Panc1 (cell line): Measurements from ENCODE around the gene SYPL2. TPM values are rescaled to one million over a fixed set of nuclear protein-coding genes. Genes with fewer than 3 reads are reported as not detected.

ENCODE experiments used
- ATAC-seq: fragments of 200-7000 bp; cut with Tn5 transposase; 2 replicates; pipeline ENCODE4 v1.9.1; 2020; ENCODE audit warnings: mild to moderate bottlenecking, moderate library complexity
- BruUV-seq: library from RNA; stranded (reverse); fragments of 400-500 nt; replicated peaks from 2 replicates; lab custom pipeline; 2021; lab: Mats Ljungman, UMichigan
- CTCF ChIA-PET: fragments of 300-600 bp; sonication (Branson Sonifier 250); formaldehyde crosslinking; loops from one replicate; lab custom pipeline; 2022; ENCODE audit warnings: antibody characterized with exemption; lab: Charles Lee
- POLR2A ChIA-PET: fragments of 300-600 bp; sonication (Branson Sonifier 250); formaldehyde crosslinking; loops from one replicate; lab custom pipeline; 2022; ENCODE audit warnings: antibody characterized with exemption; lab: Charles Lee
- DNase-seq: peaks from one replicate; pipeline ENCODE4 v3.0.0-alpha.2; 2010; ENCODE audit warnings: low read depth, low spot score
- H3K27ac ChIP-seq: 2 replicates; pipeline ENCODE4 v1.5.1; 2011; ENCODE audit warnings: mild to moderate bottlenecking, low read length, inconsistent platforms
- H3K27me3 ChIP-seq: fragments of 200-500 bp; sonication (Bioruptor generic); 2 replicates; pipeline ENCODE4 v1.6.0; 2014; ENCODE audit warnings: low read length, inconsistent platforms; ENCODE audit not compliant: control insufficient read depth, insufficient read depth
- H3K36me3 ChIP-seq: fragments of 200-500 bp; sonication (Bioruptor generic); 2 replicates; pipeline ENCODE4 v1.5.1; 2014; ENCODE audit warnings: inconsistent platforms, mild to moderate bottlenecking, low read length, moderate library complexity; ENCODE audit not compliant: control insufficient read depth, insufficient read depth
- H3K4me1 ChIP-seq: 2 replicates; pipeline ENCODE4 v1.5.1; 2011; ENCODE audit warnings: inconsistent platforms, mild to moderate bottlenecking, low read length, moderate library complexity; ENCODE audit not compliant: control insufficient read depth, insufficient read depth
- H3K4me3 ChIP-seq, 2 experiments: 2 replicates each; pipeline ENCODE4 v1.5.1; 2011 to 2012; ENCODE audit warnings: low read depth in 2 of 2, low read length in 2 of 2, mild to moderate bottlenecking in 2 of 2, inconsistent platforms in 1 of 2, moderate library complexity in 1 of 2
- H3K9me3 ChIP-seq: fragments of 200-500 bp; sonication (Bioruptor generic); 2 replicates; pipeline ENCODE4 v1.5.1; 2014; ENCODE audit warnings: low read depth, mild to moderate bottlenecking, inconsistent platforms, low read length, moderate library complexity; ENCODE audit not compliant: control insufficient read depth, insufficient read depth
- CTCF ChIP-seq: fragments of 450-650 bp; IDR thresholded peaks from 2 replicates; pipeline ENCODE4 v1.5.1; 2017; ENCODE audit warnings: mild to moderate bottlenecking
- POLR2AphosphoS5 ChIP-seq: IDR thresholded peaks from 2 replicates; pipeline ENCODE4 v1.6.1; 2012; ENCODE audit warnings: mild to moderate bottlenecking, low read depth, low read length, moderate library complexity
- REST ChIP-seq, 2 experiments: IDR thresholded peaks; 2 replicates each; pipeline ENCODE4 v1.6.1; 2011 to 2012; ENCODE audit warnings: low read depth in 2 of 2, control low read depth in 1 of 2, low read length in 1 of 2, mild to moderate bottlenecking in 1 of 2, moderate library complexity in 1 of 2; ENCODE audit not compliant: insufficient read depth in 1 of 2
- SIN3A ChIP-seq: IDR thresholded peaks from 2 replicates; pipeline ENCODE4 v1.6.1; 2012; ENCODE audit warnings: low read depth, mild to moderate bottlenecking, low read length, moderate library complexity, borderline replicate concordance; ENCODE audit not compliant: insufficient read depth
- TCF7L2 ChIP-seq: IDR thresholded peaks from 2 replicates; pipeline ENCODE4 v1.6.1; 2011; ENCODE audit warnings: mild to moderate bottlenecking, low read depth, low read length, inconsistent platforms
- in situ Hi-C: cut with HindIII; loops from 2 replicates; pipeline ENCODE4 v1.10.0; 2016; ENCODE audit warnings: low sequenced_read_pairs, low pct_unique_long_range_greater_than_20kb
- intact Hi-C: fragments of 100-400 bp; cut with micrococcal nuclease; formaldehyde crosslinking; loops from one replicate; pipeline ENCODE4 v1.10.0; 2022; ENCODE audit not compliant: unreplicated experiment
- total RNA-seq: library from RNA; stranded (reverse); gene quantifications from one replicate; pipeline ENCODE4 v1.2.1, GENCODE V29; 2021; ENCODE audit not compliant: unreplicated experiment

The SYPL2 gene
- total RNA-seq, 1 experiment from 2014 or later: 0.74 TPM

GRCh38 chr1:109447524-109447923, 18.8 kb upstream of the SYPL2 start:
- ChIA-PET CTCF (no interaction called here), POLR2A (no interaction called here)
- peaks cover 9% of the 10 kb centered on the region for H3K27me3 ChIP-seq
- no peak overlapping the region for H3K4me3 ChIP-seq
- no peaks in the 10 kb centered on the region for H3K4me1 ChIP-seq
- H3K36me3 ChIP-seq: no peaks in the 10 kb centered on the region
- DNase-seq (no peak), ATAC-seq (no peak)
- no peak for TF ChIP-seq TCF7L2
- no peak for TF ChIP-seq POLR2AphosphoS5
- TF ChIP-seq SIN3A: no peak
- no peak for TF ChIP-seq CTCF
- no peak for TF ChIP-seq REST (IDR thresholded peaks at IDR 0.05; ENCODE audit: insufficient read depth in 1 of 2, low read depth in 2 of 2, low read length in 1 of 2)
- in situ Hi-C loops (no loop called here), intact Hi-C loops (no loop called here)
- H3K27ac ChIP-seq: no peak overlapping the region
- H3K9me3 ChIP-seq: no peaks in the 10 kb centered on the region
- no TSS peak for BruUV-seq

GRCh38 chr1:109454497-109455133, 11.7 kb upstream of the SYPL2 start:
- Histone ChIP-seq H3K4me3 (no peak overlapping the region), H3K4me1 (no peaks in the 10 kb centered on the region), H3K27me3 (no peaks in the 10 kb centered on the region; the same call in 1 of the 2 replicates), H3K36me3 (no peaks in the 10 kb centered on the region), H3K27ac (no peak overlapping the region), H3K9me3 (no peaks in the 10 kb centered on the region; the same call in 1 of the 2 replicates)
- no peak for DNase-seq
- in situ Hi-C loops (no loop called here), intact Hi-C loops (no loop called here)
- no peak for TF ChIP-seq POLR2AphosphoS5
- TF ChIP-seq REST (IDR thresholded peaks at IDR 0.05; ENCODE audit: insufficient read depth in 1 of 2, low read depth in 2 of 2, low read length in 1 of 2): no peak
- BruUV-seq: no TSS peak
- ChIA-PET CTCF (no interaction called here), POLR2A (no interaction called here)
- no peak for ATAC-seq
